ENCODE measurements around the gene FUT3.

FUT3 gene

GRCh38 chr19:5803441-5803751 lies 47.9 kb downstream of the FUT3 start:
- TF ChIP-seq CTCF (IDR thresholded peaks at IDR 0.05): no peak
- Histone ChIP-seq H3K27ac (no peak overlapping the region), H3K4me3 (ENCODE audit: low read depth in 1 of 2, low read length in 1 of 2) (peak overlapping the region; percentile 51 to 59), H3K4me1 (ENCODE audit: control insufficient read depth in 1 of 2, insufficient read depth in 1 of 2, low read depth in 1 of 2, low read length in 1 of 2) (peaks cover 15 to 23% of the 10 kb centered on the region in 2 experiments), H3K36me3 (no peaks in the 10 kb centered on the region), H3K27me3 (peaks cover 89% of the 10 kb centered on the region), H3K9me3 (no peaks in the 10 kb centered on the region)

GRCh38 chr19:5801796-5802619 lies 49.2 kb downstream of the FUT3 start:
- Histone ChIP-seq H3K4me1 (ENCODE audit: control insufficient read depth in 1 of 2, insufficient read depth in 1 of 2, low read depth in 1 of 2, low read length in 1 of 2) (peaks cover 15 to 20% of the 10 kb centered on the region in 2 experiments), H3K9me3 (no peaks in the 10 kb centered on the region), H3K27me3 (peaks cover 92% of the 10 kb centered on the region), H3K27ac (no peak overlapping the region), H3K36me3 (no peaks in the 10 kb centered on the region), H3K4me3 (ENCODE audit: low read depth in 1 of 2, low read length in 1 of 2) (no peak overlapping the region)
- TF ChIP-seq CTCF (IDR thresholded peaks at IDR 0.05): no peak

GRCh38 chr19:5800361-5801270 lies 50.6 kb downstream of the FUT3 start:
- Histone ChIP-seq H3K36me3 (no peaks in the 10 kb centered on the region), H3K4me1 (ENCODE audit: control insufficient read depth in 1 of 2, insufficient read depth in 1 of 2, low read depth in 1 of 2, low read length in 1 of 2) (peaks cover 15 to 17% of the 10 kb centered on the region in 2 experiments), H3K27ac (no peak overlapping the region), H3K4me3 (ENCODE audit: low read depth in 1 of 2, low read length in 1 of 2) (no peak overlapping the region), H3K27me3 (peaks cover 78% of the 10 kb centered on the region), H3K9me3 (no peaks in the 10 kb centered on the region)
- no peak for TF ChIP-seq CTCF (IDR thresholded peaks at IDR 0.05)

- no peaks in the 10 kb centered on the region for H3K36me3 ChIP-seq
- no peak overlapping the region for H3K27ac ChIP-seq
- no peak for TF ChIP-seq CTCF (IDR thresholded peaks at IDR 0.05)
- no peaks in the 10 kb centered on the region for H3K9me3 ChIP-seq
- H3K4me3 ChIP-seq (ENCODE audit: low read depth in 1 of 2, low read length in 1 of 2): no peak overlapping the region
- peaks cover 70% of the 10 kb centered on the region for H3K27me3 ChIP-seq
- peaks cover 13% of the 10 kb centered on the region in 2 experiments for H3K4me1 ChIP-seq (ENCODE audit: control insufficient read depth in 1 of 2, insufficient read depth in 1 of 2, low read depth in 1 of 2, low read length in 1 of 2)
Observed at GRCh38 chr19:5799247-5800241, 51.7 kb downstream of the FUT3 start.

GRCh38 chr19:5798244-5798643 lies 53.0 kb downstream of the FUT3 start:
- H3K27ac ChIP-seq: no peak overlapping the region
- H3K27me3 ChIP-seq: peaks cover 57% of the 10 kb centered on the region
- peaks cover 0 to 8% of the 10 kb centered on the region in 2 experiments for H3K4me1 ChIP-seq (ENCODE audit: control insufficient read depth in 1 of 2, insufficient read depth in 1 of 2, low read depth in 1 of 2, low read length in 1 of 2)
- TF ChIP-seq CTCF (IDR thresholded peaks at IDR 0.05): no peak
- no peak overlapping the region for H3K4me3 ChIP-seq (ENCODE audit: low read depth in 1 of 2, low read length in 1 of 2)
- H3K36me3 ChIP-seq: no peaks in the 10 kb centered on the region
- H3K9me3 ChIP-seq: no peaks in the 10 kb centered on the region
